Measurements from ENCODE around the gene KATNAL1. TPM values are rescaled to one million over a fixed set of nuclear protein-coding genes. Genes with fewer than 3 reads are reported as not detected.

Gene KATNAL1
- total RNA-seq, 1 donor from 2014 or later: 10.8 TPM

GRCh38 chr13:30222254-30222653 is 85.1 kb downstream of the KATNAL1 start:
- Mint-ChIP-seq H3K9me3 (peaks cover 22% of the 10 kb centered on the region), H3K4me1 (ENCODE audit: low read depth) (peaks cover 4% of the 10 kb centered on the region), H3K36me3 (ENCODE audit: low read depth) (peaks cover 67% of the 10 kb centered on the region), H3K27ac (no peak overlapping the region), H3K4me3 (ENCODE audit: low read depth) (no peak overlapping the region), H3K27me3 (ENCODE audit: low read depth) (no peaks in the 10 kb centered on the region)
- no peak for DNase-seq (ENCODE audit: low spot score)
- intact Hi-C loops (cut with micrococcal nuclease): no loop called here

GRCh38 chr13:30216111-30216510 is 91.2 kb downstream of the KATNAL1 start:
- H3K4me1 Mint-ChIP-seq (ENCODE audit: low read depth): no peaks in the 10 kb centered on the region
- DNase-seq (ENCODE audit: low spot score): no peak
- no peaks in the 10 kb centered on the region for H3K9me3 Mint-ChIP-seq
- intact Hi-C loops (cut with micrococcal nuclease): no loop called here
- H3K36me3 Mint-ChIP-seq (ENCODE audit: low read depth): peaks cover 13% of the 10 kb centered on the region
- no peak overlapping the region for H3K4me3 Mint-ChIP-seq (ENCODE audit: low read depth)
- H3K27me3 Mint-ChIP-seq (ENCODE audit: low read depth): no peaks in the 10 kb centered on the region
- no peak overlapping the region for H3K27ac Mint-ChIP-seq

- H3K9me3 Mint-ChIP-seq: no peaks in the 10 kb centered on the region
- H3K4me1 Mint-ChIP-seq (ENCODE audit: low read depth): peaks cover 4% of the 10 kb centered on the region
- H3K27me3 Mint-ChIP-seq (ENCODE audit: low read depth): no peaks in the 10 kb centered on the region
- H3K36me3 Mint-ChIP-seq (ENCODE audit: low read depth): peaks cover 23% of the 10 kb centered on the region
- H3K4me3 Mint-ChIP-seq (ENCODE audit: low read depth): no peak overlapping the region
- no peak for DNase-seq (ENCODE audit: low spot score)
- intact Hi-C loops (cut with micrococcal nuclease): no loop called here
- no peak overlapping the region for H3K27ac Mint-ChIP-seq
These were observed 95.1 kb downstream of the KATNAL1 start for GRCh38 chr13:30212256-30212655.

- Mint-ChIP-seq H3K36me3 (ENCODE audit: low read depth) (peaks cover 27% of the 10 kb centered on the region), H3K27me3 (ENCODE audit: low read depth) (no peaks in the 10 kb centered on the region), H3K4me3 (ENCODE audit: low read depth) (no peak overlapping the region), H3K4me1 (ENCODE audit: low read depth) (peaks cover 4% of the 10 kb centered on the region), H3K9me3 (no peaks in the 10 kb centered on the region), H3K27ac (no peak overlapping the region)
- no peak for DNase-seq (ENCODE audit: low spot score)
- intact Hi-C loops (cut with micrococcal nuclease): no loop called here
These were observed 95.6 kb downstream of the KATNAL1 start for GRCh38 chr13:30211745-30212144.

DNA sequence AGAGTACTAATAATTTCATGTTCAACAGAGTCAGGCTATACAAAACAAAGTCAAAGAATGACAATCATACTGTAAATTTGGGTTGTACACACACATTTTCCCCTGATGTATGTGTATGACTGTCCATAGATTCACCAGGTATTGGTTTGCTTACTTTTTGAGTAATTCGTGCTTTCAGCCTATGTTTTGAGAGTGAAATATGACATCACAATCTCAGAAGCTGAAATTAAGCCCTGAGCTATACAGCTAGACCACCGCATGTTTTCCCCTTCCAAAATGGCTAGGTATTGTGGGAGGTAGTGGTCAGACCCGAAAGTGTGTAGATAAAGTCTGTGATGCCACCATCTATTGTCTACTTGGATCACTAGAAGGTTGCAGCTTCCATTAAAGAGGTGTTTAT is 102.8 kb downstream of the KATNAL1 start:
- intact Hi-C loops (cut with micrococcal nuclease): loop anchor here (5.0 kb wide), 1 partner anchor 72 kb away; no protein-coding TSS in a partner anchor
- no peak overlapping the region for H3K27ac Mint-ChIP-seq
- peaks cover 4% of the 10 kb centered on the region for H3K4me1 Mint-ChIP-seq (ENCODE audit: low read depth)
- H3K9me3 Mint-ChIP-seq: no peaks in the 10 kb centered on the region
- no peak overlapping the region for H3K4me3 Mint-ChIP-seq (ENCODE audit: low read depth)
- no peaks in the 10 kb centered on the region for H3K27me3 Mint-ChIP-seq (ENCODE audit: low read depth)
- DNase-seq (ENCODE audit: low spot score): no peak
- peaks cover 26% of the 10 kb centered on the region for H3K36me3 Mint-ChIP-seq (ENCODE audit: low read depth)

- DNase-seq (ENCODE audit: low spot score): no peak
- no peaks in the 10 kb centered on the region for H3K4me1 Mint-ChIP-seq (ENCODE audit: low read depth)
- no peaks in the 10 kb centered on the region for H3K36me3 Mint-ChIP-seq (ENCODE audit: low read depth)
- H3K27me3 Mint-ChIP-seq (ENCODE audit: low read depth): no peaks in the 10 kb centered on the region
- no peaks in the 10 kb centered on the region for H3K9me3 Mint-ChIP-seq
- no peak overlapping the region for H3K27ac Mint-ChIP-seq
- intact Hi-C loops (cut with micrococcal nuclease): no loop called here
- H3K4me3 Mint-ChIP-seq (ENCODE audit: low read depth): no peak overlapping the region
These were observed 111.3 kb downstream of the KATNAL1 start for GRCh38 chr13:30196025-30196424.

DNA sequence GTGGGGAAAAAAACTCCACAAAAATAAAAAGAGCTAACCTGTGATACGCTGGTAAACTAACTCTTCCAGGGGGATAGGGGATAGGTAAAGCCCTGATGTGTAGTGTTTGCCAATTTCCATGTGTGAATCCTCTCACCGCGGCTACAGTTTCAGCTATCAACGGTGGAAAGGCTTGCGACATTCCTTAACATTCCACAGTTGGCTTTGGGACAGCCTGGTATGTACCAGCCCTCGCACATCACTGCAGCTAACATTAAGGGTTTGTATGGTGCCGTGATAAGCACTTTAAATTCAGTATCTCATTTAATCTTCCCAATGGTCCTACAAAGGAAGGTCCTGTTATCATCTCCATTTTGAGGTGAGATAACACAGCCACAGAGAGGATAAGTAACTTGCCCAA is 112.4 kb downstream of the KATNAL1 start:
- H3K27me3 Mint-ChIP-seq (ENCODE audit: low read depth): no peaks in the 10 kb centered on the region
- intact Hi-C loops (cut with micrococcal nuclease): no loop called here

DNA sequence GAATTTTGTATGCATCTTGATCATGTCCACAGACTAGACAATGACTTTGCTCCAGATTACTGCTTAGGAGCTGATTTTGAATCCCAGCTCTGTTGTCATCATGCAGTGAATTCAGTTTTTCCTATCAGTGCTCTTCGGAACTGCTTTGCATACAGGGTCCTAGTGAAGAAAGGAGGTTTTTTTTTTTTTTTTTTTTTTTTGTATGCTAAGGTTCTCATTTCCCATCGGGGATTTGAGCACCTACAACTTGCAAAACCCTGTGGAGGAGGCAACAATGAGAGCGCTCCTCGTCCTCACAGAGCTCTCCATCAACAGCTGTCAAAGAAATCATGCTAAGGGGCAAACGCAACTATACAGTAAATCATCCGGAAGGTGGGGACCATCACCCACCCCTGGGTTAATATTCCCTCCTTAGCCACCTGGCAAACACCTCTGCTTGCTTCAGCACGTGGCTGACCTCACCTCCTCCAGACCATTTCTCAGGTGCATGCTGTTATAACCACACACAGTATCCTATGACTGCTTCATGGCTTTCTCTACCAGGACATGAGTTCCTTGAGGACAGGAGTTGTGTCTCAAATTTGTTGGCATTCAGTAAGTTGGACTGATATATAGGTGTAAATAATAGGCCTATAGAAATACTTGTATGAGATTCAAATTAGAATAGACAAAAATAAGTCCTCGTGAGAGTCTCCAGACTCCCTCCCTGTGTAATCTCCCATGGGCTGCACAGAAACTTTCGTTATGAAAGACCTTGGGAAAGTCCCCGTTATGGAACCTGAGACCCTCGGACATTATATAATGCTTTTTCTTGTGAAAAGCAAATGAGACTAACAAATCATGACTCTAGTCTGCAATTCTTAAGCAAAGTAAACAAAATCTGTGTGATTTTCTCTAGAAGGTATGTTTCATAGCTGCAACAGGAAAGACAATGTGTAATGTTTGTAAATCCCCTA is 113.8 kb downstream of the KATNAL1 start:
- H3K36me3 Mint-ChIP-seq (ENCODE audit: low read depth): no peaks in the 10 kb centered on the region
- no peak overlapping the region for H3K4me3 Mint-ChIP-seq (ENCODE audit: low read depth)
- H3K4me1 Mint-ChIP-seq (ENCODE audit: low read depth): no peaks in the 10 kb centered on the region
- no peak for DNase-seq (ENCODE audit: low spot score)
- no peaks in the 10 kb centered on the region for H3K9me3 Mint-ChIP-seq
- intact Hi-C loops (cut with micrococcal nuclease): no loop called here
- H3K27me3 Mint-ChIP-seq (ENCODE audit: low read depth): no peaks in the 10 kb centered on the region
- H3K27ac Mint-ChIP-seq: no peak overlapping the region

More for the DNA sequence above, 112.4 kb downstream of the KATNAL1 start:
- Mint-ChIP-seq H3K9me3 (no peaks in the 10 kb centered on the region), H3K4me3 (ENCODE audit: low read depth) (no peak overlapping the region), H3K27ac (no peak overlapping the region), H3K36me3 (ENCODE audit: low read depth) (no peaks in the 10 kb centered on the region), H3K4me1 (ENCODE audit: low read depth) (no peaks in the 10 kb centered on the region)
- no peak for DNase-seq (ENCODE audit: low spot score)

DNA sequence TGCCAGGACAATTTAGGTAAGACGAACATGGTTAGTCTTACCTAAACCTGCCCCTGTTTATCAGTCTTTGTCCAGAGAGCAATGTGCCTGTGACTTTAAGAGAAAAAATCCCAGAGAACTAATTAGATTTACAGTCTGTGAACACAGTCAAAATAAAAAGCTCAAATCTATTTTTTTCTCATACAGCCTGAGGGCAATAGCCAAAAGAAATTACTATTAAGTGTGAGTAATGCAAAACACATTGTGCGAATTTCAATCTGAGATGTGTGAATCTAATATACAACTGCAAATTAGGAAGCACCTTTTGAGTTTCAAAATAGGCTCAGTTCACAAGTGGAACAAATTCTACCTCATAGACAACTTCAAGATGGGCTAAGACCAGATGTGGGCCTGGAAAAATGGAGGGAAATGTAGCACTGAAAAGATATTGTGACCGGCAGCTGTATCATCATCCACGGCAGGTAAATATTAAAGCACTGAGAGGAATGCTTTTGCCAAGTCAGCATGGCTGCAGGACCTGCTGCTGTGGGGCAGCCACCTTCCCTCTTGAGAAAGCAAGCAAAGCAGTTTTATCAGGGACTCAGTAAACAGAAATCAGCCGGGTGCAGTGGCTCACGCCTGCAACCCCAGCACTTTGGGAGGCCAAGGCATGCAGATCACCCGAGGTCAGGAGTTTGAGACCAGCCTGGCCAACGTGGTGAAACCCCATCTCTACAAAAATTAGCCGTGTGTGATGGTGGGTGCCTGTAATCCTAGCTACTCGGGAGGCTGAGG is 114.8 kb downstream of the KATNAL1 start:
- Mint-ChIP-seq H3K36me3 (ENCODE audit: low read depth) (no peaks in the 10 kb centered on the region), H3K9me3 (no peaks in the 10 kb centered on the region), H3K27ac (no peak overlapping the region), H3K27me3 (ENCODE audit: low read depth) (no peaks in the 10 kb centered on the region), H3K4me1 (ENCODE audit: low read depth) (no peaks in the 10 kb centered on the region), H3K4me3 (ENCODE audit: low read depth) (no peak overlapping the region)
- intact Hi-C loops (cut with micrococcal nuclease): no loop called here
- no peak for DNase-seq (ENCODE audit: low spot score)

GRCh38 chr13:30191491-30192100 is 115.8 kb downstream of the KATNAL1 start:
- H3K27ac Mint-ChIP-seq: no peak overlapping the region

DNA sequence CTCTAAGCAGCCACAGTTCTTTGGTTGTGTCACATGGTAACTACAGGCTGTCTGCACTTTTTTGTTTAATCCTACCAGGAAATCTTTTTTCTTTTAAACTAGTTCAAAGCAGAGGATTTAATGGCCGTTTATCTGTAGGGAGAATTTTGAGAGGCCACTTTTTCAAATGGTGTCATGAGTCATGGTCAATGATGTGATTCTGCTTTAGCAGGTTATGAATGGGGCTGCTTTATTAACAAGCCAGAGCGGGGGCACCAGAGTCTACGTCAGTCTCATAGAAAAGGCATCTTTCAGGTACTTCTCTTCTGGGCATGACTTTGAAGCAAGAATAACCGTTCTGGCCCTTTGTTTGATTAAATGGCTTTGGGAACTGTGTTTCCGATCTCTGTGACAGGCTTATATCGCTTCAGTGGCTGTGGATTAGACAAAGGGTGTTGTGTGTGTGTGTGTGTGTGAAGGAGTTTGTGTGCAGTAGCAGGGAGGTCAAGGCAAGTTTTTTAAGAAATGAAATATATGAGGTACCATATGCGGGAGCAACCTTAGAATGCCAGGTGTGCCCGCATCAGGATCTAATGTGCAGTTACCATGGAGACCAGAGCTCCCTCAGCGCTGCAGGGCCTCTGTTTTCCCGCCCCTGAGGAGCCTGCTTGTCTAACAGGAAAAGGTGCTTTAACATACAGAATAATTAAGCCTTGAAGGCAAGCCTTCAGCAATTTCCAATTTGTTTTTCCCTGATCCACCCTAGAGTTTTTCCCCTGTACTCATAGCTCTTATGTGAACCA is 120.5 kb downstream of the KATNAL1 start:
- H3K27me3 Mint-ChIP-seq (ENCODE audit: low read depth): no peaks in the 10 kb centered on the region
- H3K36me3 Mint-ChIP-seq (ENCODE audit: low read depth): no peaks in the 10 kb centered on the region
- no peak for DNase-seq (ENCODE audit: low spot score)
- intact Hi-C loops (cut with micrococcal nuclease): no loop called here
- H3K9me3 Mint-ChIP-seq: no peaks in the 10 kb centered on the region
- no peaks in the 10 kb centered on the region for H3K4me1 Mint-ChIP-seq (ENCODE audit: low read depth)
- no peak overlapping the region for H3K27ac Mint-ChIP-seq
- no peak overlapping the region for H3K4me3 Mint-ChIP-seq (ENCODE audit: low read depth)

More at GRCh38 chr13:30191491-30192100, 115.8 kb downstream of the KATNAL1 start:
- Mint-ChIP-seq H3K4me3 (ENCODE audit: low read depth) (no peak overlapping the region), H3K4me1 (ENCODE audit: low read depth) (no peaks in the 10 kb centered on the region), H3K36me3 (ENCODE audit: low read depth) (no peaks in the 10 kb centered on the region), H3K27me3 (ENCODE audit: low read depth) (no peaks in the 10 kb centered on the region), H3K9me3 (no peaks in the 10 kb centered on the region)
- intact Hi-C loops (cut with micrococcal nuclease): no loop called here
- no peak for DNase-seq (ENCODE audit: low spot score)

All from activated T-helper 2 cell treated with anti-CD3 and anti-CD28 coated beads, Interferon-gamma antibody, Interleukin-2, Interleukin-4, amounts not matched to agents 10 μg/mL and 5 μg/mL and 100 μg/mL, durations not matched to agents 14 hours and 24 hours and 36 hours (primary cell).